IMR-90 (cell line): Measurements from ENCODE around the gene TNFRSF25.

Source experiments
- MAFK ChIP-seq: IDR thresholded peaks from 2 replicates; pipeline ENCODE4 v1.6.1; 2012; ENCODE audit warnings: low read depth, low read length, improper control_type of control experiment
- POLR2A ChIP-seq: IDR thresholded peaks from 2 replicates; pipeline ENCODE4 v1.6.1; 2012; ENCODE audit warnings: mild to moderate bottlenecking, low read depth, low read length

- TF ChIP-seq POLR2A (no peak), MAFK (no peak)
Observed at GRCh38 chr1:6488602-6489382, 22.8 kb upstream of the TNFRSF25 start.
